ENCODE measurements around the gene VAV3. TPM values are rescaled to one million over a fixed set of nuclear protein-coding genes. Genes with fewer than 3 reads are reported as not detected.

Gene VAV3
- total RNA-seq, 1 donor from 2014 or later: 2.1 TPM

DNA sequence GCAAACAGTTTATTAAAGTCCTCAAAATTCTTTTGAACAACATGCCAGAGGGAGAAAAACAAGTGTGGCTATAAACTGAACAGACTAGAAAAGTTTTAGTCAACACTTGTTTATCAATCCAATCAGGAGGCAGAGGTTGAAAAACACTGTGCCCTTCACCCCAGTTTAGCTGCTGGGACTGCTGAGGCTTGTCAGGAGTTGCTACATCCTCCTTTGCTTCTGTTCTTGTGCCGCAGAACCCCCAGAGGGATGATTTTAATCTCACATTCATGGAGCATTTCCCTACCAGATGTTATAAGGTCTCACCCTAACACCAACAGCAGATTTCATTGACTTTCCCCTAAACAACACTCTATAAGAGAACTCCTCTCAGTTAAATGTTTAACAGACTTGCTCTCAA, 321.2 kb downstream of the VAV3 start:
- intact Hi-C loops (cut with micrococcal nuclease): no loop called here
- DNase-seq: no peak
- ATAC-seq: no peak

DNA sequence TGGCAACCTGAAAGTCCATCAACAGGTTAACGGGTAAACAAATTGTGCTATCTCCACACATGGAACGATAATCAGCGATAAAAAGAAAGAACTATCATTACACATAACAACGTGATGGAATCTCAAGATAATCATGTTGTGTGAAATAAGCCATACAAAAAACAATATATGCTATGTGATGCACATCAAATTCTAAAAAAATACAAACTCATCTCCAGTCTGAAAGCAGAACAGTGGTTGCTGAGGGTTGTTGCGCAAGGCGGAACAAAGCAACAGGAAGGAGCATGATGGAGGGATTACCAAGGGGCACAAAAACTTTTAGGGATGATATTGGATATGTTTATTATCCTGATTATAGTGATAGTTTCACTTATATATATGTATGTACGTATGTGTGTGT, 324.8 kb downstream of the VAV3 start:
- DNase-seq (no peak), ATAC-seq (no peak)
- intact Hi-C loops (cut with micrococcal nuclease): no loop called here

DNA sequence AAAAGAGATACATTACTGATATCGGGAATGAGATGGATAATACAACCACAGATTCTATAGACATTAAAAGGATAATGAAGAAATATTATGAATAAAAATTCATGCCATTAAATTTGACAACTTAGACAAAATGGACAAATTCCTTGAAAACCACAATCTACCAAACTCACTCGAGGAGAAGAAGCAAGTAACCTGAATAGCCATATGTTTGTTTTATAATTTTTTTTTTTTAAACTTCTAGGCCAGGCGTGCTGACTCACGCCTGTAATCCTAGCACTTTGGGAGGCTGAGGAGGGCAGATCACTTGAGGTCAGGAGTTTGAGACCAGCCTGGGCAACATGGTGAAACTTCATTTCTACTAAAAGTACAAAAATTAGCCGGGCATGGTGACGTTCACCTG, 327.9 kb downstream of the VAV3 start:
- intact Hi-C loops (cut with micrococcal nuclease): no loop called here
- ATAC-seq (no peak), DNase-seq (no peak)

DNA sequence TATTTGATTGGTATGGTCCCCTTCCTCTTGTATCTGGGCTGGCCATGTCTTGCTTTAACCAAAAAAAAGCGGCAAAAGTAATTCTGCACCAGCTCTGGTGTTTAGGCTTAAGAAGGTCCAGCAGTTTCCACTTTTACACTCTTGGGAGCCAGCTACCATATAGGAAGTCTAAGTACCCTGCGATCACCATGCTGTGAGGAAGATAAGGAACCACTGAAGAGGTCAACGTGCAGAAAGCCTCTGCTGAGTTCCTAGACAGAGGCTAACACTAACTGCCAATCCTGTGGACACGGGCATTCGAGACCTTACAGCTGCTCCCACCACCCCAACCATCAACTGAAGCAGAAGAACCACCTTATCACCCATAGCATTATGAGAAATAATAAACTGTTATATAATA, 331.4 kb downstream of the VAV3 start:
- ATAC-seq: no peak
- no peak for DNase-seq
- intact Hi-C loops (cut with micrococcal nuclease): no loop called here

DNA sequence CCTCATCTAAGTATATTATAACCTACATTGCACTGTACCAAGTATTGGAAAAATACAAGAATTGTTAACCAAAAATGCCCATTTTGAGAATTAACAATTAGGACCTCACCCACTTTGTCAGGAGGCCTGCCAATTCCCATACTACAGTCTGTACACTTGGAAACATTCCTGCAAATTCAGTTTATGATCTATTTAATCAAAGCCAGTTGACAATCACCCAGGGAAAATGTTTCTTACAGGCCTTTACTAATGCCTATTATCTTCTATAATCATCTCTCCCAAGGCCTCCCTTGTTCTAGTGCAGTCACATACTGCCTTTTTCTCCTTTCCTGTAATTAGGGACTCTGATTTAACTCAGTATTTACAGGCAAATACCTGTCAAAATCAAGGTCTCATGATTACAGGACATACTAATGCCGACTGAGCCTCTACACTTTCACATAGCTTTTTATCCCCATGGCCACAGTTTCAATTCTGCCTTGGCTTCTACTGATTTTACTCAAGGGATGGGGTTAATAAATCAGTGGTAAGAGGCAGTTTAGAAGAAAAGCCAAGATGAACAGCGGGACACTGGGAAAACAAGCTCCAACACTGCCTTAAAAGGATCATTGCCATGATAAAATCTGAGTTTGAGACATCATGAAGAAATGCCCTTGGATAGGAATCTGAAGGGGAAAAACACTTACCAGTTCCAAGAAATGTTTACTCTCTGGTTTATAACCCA, 338.7 kb downstream of the VAV3 start:
- no peak for ATAC-seq
- intact Hi-C loops (cut with micrococcal nuclease): no loop called here
- DNase-seq: no peak

DNA sequence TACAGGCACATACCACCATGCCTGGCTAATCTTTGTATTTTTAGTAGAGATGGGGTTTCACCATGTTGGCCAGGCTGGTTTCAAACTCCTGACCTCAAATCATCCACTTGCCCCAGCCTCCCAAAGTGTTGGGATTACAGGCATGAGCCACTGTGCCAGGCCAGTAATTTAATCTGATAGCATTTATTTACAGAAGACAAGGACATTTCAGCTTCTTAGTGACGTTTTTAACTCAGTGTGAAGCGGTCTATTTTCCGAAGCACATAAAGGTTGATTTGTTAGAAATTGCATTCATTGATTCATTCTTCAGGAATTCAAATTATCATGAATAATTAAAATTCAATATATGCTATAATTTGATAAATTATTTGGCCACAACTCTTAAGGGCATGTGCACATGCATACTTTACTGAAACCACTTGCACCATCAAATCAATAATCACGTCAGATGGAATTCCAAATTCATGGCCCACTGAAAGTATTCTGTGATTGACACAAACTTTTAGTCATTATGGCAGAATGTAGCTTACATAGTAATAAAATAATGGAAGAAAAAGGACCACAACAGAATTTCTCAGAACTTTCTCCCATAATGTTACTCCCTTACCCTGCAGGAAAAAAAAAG, 339.5 kb downstream of the VAV3 start:
- ATAC-seq (no peak), DNase-seq (no peak)
- intact Hi-C loops (cut with micrococcal nuclease): no loop called here

DNA sequence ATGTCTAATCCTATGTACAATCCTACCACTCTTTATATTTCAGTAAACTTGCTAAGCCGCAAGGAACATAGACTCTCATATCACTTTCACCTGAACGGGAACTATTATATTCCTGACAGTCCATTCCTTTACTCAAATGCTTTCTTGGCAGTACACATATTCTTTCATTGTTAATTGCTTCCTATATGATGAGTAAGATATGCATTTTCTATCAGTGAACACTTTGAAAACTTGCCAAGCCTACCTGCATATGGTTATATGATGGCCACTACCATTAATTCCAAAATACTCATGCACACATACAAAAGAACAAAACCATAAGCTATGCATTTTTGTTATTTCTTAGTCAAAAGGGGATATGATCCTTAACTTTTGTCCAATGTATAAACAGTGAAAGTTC, 341.5 kb downstream of the VAV3 start:
- intact Hi-C loops (cut with micrococcal nuclease): no loop called here
- ATAC-seq (no peak), DNase-seq (no peak)

DNA sequence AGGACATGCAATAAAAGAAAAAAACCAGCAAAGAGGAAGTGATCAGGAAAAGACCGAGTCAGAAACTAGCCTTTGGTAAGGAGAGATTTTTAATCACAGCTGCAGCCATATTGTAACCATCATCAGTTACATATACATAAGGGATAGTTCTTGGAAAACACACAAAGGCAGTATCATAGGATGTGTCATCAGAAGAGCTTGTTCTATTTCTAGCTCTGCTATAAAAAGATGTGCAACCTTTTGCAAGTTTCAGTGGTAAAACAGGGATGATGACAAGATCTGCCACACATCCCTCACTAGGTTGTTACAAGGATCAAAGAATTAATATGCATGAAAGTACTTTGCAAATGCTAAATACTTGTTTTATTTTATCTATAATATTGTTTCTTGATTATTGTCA, 342.0 kb downstream of the VAV3 start:
- intact Hi-C loops (cut with micrococcal nuclease): no loop called here
- no peak for DNase-seq
- ATAC-seq: no peak

DNA sequence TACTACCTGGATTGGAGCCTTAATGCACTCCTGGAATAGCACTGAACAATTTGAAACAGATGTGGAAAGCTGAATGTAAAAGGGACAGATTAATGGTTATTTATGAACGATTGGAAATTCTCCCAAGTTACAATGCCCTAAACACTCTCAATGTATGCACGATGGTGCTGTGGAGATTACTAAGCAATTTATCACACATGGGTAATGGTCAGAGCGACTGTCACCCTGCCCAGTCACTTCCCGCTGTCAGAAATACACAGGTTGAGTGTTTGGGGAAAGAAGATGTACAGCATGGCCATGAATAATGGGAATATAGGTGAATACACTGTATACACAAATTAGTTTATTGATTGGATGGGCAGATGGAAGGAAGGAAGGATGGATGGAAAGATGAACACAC, 342.4 kb downstream of the VAV3 start:
- intact Hi-C loops (cut with micrococcal nuclease): no loop called here
- no peak for ATAC-seq
- no peak for DNase-seq

DNA sequence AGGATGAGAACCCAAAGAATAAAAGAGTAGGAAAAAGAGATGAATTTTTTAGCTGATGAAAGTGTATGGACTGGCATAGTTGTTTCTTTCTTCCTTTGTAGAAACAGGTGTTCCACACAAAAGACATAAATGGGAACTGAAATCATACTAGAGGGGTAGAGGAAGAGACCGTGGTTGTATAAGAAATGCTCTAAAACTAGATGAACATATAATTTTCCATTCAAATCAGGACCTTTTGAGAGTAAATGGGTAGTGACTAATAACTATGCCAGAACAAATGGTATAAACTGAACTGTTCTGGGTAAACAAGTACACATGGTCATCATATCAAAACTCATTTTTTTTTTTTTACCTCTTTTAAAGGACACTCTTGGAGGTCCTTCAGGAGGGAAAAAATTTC, 344.2 kb downstream of the VAV3 start:
- ATAC-seq (no peak), DNase-seq (no peak)
- intact Hi-C loops (cut with micrococcal nuclease): no loop called here

DNA sequence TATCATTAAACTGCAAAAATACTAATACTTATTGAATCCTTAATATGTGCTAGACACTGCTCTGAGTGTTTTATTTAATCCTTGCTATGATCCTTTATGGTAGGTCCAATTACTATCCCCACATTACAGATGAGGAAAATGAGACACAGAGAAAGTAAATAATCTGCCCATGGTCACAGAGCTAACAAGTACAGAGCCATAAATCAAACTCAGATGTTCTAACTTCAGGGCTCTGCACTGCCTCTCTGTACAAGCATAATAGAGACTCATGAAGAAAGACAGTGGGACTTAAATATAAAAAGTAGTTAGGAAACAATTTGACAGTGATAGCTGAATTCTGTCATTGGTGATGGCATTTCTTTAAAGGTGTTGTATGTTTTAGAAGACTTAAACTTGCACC, 346.4 kb downstream of the VAV3 start:
- DNase-seq: no peak
- ATAC-seq: no peak
- intact Hi-C loops (cut with micrococcal nuclease): no loop called here

DNA sequence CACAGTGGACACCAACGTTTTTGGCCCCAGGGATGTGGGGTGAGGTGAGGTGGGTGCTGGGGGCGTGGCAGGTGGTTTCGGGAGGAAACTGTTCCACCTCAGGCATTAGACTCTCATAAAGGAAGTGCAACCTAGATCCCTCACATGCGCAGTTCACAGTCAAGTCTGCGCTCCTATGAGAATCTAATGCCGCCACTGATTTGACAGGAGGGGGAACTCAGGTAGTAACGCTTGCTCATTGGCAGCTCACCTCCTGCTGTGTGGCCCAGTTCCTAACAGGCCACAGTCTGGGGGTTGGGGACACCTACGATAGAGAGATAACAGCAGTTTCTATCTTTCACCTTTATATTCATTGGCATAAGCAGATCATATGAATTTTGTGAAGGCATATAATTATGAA, 347.1 kb downstream of the VAV3 start:
- ATAC-seq: no peak
- no peak for DNase-seq
- intact Hi-C loops (cut with micrococcal nuclease): no loop called here

DNA sequence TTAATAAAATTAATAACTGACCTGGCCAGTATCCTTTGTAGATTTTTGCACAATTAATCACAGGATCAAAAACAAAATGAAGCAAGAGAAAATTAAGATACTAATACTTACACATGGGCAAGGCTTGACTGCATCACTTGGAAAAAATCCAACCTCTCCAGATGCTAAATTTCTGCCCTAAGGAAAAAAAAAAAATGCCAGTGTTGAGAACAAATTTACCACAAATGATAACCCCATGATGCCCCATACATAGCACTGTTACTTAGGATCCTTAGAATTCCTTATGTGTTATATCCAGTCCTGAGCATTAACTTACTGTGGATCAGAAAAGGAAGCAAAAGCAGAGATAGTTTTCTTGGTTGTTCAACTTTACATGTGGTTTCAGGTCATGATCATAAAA, 347.5 kb downstream of the VAV3 start:
- no peak for ATAC-seq
- DNase-seq: no peak

DNA sequence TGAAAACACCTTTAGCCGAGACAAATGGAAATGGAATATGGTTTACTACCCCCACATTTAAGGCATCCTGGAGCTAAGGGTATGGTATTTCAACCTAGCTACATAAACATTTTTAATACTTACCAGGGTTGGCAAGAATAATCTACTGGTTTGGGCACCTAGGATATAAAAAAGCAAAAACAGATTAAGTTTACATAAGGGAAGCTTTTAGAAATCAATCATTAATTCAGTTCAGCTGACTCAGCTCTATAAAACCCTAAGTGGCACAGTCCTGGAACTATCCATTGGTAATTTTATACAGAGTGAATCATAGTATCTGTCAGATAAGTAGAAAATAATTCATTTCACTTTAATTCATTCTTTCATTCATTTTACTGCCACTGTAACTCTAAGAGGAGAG, 355.2 kb downstream of the VAV3 start:
- ATAC-seq: no peak
- intact Hi-C loops (cut with micrococcal nuclease): no loop called here
- DNase-seq: no peak

More for the DNA sequence above, 347.5 kb downstream of the VAV3 start:
- intact Hi-C loops (cut with micrococcal nuclease): no loop called here

DNA sequence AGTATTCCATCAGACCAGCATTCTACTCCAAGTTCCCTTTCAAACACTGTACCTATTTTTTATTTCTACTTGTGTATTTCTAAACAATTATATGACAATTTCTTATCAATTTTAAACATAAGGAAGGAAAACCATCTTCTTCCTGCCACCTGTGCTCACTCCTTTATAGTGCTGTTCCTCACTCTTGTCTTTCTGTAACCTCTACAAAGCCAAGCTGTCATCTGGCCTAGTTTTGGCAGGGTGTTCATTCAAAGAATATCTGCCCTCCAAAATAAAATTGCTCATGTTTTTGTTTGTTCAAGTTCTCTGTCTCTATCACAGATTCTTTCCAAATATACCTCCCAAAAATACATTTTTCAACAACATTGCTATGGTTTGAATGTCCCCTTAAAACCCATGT, 360.2 kb downstream of the VAV3 start:
- intact Hi-C loops (cut with micrococcal nuclease): no loop called here
- ATAC-seq: no peak
- no peak for DNase-seq

DNA sequence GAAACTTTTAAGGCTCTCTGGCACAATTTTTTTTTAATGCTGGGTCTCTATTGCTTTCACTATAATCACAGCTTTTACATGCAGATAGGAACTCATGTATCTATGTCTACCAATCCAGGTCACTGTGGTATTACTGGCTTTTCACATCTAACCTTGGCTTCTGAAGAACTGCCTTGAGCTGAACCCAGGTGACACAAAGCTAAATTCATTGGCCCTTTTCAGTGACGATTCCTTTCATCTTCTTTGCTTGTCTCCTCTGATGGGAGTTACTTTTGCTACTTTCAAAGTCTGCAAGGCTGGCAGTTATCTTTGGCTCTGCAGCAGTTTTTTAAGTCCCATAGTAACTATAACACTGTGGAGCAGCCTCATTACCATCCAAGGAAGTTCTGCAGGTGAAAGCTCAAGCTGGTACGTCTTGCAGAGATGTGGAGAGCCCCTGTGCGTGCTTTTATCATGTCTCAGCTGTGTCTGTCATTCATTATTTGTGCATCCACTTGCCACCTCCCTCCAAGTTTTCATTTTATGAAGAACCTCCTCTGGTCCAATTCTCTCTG, 364.3 kb downstream of the VAV3 start:
- no peak for ATAC-seq
- intact Hi-C loops (cut with micrococcal nuclease): no loop called here
- DNase-seq: no peak

DNA sequence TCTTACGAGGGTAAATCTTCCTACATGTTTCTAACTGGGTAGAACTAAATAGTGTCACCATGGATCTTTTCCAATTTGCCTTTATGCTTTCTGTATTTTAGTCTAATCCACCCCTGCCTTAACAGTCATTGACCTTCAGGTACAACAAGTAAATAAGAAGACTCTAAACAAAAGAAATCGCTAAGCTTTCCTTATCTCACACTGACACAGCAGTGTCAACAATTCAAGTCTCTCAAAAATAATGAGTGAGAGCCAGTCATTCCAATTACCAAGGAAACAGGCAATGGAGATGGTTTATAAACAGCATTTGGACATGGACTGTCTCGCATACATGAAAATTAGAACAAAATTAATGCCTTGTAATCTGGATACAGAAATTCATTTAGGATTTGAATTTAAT, 365.8 kb downstream of the VAV3 start:
- intact Hi-C loops (cut with micrococcal nuclease): no loop called here
- DNase-seq (no peak), ATAC-seq (no peak)

DNA sequence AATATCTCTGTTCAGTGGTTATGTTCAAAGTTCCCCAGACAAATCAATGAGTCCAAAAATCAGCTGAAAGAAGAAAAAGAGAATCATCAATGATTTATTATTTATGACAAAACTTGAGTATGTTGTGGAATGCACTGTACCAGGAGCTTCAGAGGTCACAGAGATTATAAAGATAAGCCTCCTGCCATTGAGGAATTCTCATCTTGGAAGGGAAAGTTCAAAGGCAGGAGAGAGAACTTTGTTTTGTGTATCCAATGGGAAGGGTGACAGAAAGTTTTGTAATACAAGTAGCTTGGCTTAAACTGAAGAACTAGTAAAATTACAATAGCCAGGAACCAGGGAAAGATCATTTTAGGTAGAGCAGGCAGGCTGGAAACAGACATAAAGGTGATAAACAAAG, 367.7 kb downstream of the VAV3 start:
- intact Hi-C loops (cut with micrococcal nuclease): no loop called here
- DNase-seq (no peak), ATAC-seq (no peak)

DNA sequence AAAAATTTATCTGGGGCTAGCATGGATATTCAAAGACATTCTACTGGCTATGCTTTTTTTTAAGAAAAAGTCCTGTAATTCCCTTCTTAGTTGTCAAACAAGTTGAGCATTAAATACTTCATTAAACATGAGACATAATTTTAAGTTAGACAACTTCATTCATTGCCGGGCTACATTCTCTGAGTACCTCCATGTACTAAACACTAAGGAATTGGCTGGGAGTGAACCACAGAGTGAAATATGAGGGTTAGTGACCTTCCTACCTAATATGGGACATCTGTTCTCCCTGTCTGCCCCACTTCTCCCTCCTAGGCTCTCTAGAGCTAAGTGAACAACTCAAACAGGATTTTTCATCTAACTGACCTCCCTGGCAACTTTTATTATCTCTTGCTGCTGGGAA, 370.4 kb downstream of the VAV3 start:
- intact Hi-C loops (cut with micrococcal nuclease): no loop called here
- ATAC-seq (no peak), DNase-seq (no peak)

DNA sequence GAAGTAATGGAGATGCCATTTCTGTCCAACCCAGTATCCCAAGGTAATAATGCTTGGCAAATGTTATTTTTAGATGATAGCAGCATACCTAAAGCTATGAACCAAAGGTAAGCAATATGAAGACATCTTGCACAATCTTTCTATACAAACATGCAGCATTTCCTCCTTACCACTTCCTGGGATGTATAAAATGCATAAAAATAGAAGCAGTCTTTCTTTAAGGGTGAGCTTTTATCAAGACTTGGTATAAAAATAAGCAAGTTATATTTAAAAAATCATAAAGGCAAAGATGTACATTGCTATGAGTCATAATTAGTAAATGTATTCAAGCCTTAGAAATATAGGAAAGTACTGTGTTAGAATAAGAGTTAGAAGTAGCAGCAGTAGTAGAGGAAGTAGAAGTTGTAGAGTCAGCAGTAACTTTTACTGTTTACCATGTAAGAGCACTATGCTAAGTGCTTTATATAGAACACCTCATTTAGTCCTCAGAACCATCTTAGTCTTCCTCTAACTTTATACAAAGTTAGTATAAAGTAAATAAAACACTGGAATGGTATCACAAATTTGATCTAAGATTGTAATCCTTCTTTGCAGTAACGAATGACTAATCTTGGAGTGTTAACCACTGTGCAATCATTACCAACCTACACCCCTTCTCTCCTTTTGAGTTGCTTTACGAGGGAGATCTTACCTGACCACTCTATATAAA, 371.3 kb downstream of the VAV3 start:
- ATAC-seq (no peak), DNase-seq (no peak)
- intact Hi-C loops (cut with micrococcal nuclease): no loop called here
